Measurements from ENCODE around the gene APOL1.

DNA sequence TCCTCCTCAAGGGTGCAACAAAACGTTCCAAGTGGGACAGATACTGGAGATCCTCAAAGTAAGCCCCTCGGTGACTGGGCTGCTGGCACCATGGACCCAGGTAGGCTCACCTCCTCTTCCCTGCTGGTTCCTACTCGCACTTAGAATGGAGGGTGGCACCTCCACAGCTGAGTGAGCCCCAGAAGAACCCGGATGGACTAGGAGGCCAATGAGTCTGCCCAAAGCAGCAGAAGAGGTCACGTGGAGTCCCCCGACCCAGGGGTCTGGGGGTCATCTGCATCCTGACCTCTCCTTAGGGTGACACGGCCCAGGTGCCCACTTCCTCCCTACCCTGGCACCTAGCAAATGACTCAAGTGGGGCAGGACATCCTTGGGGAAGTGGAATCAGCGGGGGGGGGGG, 4.4 kb downstream of the APOL1 start:
- TF ChIP-seq, protein P1, sequence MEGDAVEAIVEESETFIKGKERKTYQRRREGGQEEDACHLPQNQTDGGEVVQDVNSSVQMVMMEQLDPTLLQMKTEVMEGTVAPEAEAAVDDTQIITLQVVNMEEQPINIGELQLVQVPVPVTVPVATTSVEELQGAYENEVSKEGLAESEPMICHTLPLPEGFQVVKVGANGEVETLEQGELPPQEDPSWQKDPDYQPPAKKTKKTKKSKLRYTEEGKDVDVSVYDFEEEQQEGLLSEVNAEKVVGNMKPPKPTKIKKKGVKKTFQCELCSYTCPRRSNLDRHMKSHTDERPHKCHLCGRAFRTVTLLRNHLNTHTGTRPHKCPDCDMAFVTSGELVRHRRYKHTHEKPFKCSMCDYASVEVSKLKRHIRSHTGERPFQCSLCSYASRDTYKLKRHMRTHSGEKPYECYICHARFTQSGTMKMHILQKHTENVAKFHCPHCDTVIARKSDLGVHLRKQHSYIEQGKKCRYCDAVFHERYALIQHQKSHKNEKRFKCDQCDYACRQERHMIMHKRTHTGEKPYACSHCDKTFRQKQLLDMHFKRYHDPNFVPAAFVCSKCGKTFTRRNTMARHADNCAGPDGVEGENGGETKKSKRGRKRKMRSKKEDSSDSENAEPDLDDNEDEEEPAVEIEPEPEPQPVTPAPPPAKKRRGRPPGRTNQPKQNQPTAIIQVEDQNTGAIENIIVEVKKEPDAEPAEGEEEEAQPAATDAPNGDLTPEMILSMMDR (IDR thresholded peaks at IDR 0.05) = no peak
- no peak for TF ChIP-seq POLR2A (IDR thresholded peaks at IDR 0.05)

Data from testis (tissue), 2 donors.